RCC 7860 (cell line): ENCODE data around the gene ERH.
"Not testable (repeated sequence)": the region's sequence is repeated elsewhere in the genome, so short reads cannot be mapped to it uniquely, and the experiment has no call there.

ENCODE experiments used
- DNase-seq: peaks from one replicate; pipeline ENCODE4 v3.0.0-alpha.2; 2015; ENCODE audit warnings: low spot score
- FAIRE-seq: peaks from 2 replicates; lab custom pipeline; 2012; peaks lifted over from hg19 to GRCh38; lab: Jason Lieb, UNC

Gene ERH

DNA sequence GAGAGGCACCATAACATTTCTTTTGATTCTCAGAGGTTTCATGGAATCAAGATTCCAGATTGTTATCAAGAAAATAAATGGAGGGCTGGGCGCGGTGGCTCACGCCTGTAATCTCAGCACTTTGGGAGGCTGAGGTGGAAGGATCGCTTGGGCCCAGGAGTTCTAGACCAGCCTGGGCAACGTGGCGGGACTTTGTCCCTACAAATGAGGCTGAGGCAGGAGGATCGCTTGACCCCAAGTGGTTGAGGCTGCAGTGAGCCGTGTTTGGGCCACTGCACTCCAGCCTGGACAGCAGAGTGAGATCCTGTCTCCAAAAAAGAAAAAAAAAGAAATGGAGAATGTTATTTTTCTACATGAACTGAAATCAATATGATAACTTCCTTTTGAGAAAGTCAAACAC lies 1.7 kb upstream of the ERH start:
- FAIRE-seq (no peak), DNase-seq (no peak)

DNA sequence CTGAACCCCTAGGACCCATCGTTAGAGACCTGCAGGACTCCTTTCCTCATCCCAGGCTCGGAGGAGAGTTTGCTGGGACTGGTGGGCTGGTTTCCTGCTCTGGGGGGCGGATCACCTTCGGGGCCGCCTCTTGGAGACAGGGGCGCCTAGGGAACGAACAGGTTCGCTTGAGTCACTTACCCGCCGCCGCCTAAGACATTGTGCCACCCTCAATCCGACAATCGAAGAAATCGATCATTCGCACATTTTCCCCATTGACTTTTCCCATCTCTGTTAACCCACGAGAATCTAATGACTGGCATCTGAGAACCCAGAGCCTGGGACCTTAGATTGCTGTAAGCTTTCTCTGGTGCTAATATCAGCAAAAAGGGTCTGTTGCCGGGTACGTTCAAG lies 715 bp upstream of the ERH start:
- FAIRE-seq (no peak), DNase-seq (no peak)

DNA sequence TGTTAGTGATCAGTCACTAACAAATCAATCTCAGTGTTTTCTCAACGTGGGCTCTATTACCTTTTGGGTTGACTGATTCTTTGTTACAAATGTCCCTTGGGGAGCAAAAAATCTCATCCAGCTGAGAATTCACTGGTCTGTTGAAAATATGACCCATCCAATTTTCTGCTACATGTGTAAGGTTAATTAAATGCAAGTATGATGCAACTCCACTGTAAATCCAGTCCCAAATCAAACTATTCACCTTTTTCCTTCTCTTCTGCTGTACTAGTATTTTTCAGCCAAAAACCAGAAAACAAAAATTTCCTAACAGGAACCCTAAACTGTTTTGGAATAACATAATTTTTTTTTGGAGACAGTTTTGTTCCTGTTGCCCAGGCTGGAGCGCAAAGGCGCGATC lies 2.2 kb downstream of the ERH start:
- DNase-seq: no peak
- no peak for FAIRE-seq

DNA sequence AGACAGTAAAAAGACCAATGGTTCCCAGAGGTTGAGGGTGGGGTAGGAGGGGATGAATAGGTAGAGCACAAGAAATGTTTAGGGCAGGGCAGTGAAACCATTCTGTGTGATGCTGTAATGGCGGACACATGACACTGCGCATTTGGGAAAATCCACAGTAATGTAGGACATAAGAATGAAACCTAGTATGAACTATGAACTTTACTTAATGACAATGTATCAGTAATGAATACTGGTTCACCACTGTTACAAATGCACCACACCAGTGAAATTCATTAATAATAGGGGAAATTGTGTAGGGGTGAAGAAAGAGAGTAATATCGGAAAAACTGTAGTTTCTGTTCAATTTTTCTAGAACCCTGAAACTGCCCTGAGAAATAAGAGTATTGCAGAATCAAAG lies 5.6 kb downstream of the ERH start:
- no peak for FAIRE-seq

DNA sequence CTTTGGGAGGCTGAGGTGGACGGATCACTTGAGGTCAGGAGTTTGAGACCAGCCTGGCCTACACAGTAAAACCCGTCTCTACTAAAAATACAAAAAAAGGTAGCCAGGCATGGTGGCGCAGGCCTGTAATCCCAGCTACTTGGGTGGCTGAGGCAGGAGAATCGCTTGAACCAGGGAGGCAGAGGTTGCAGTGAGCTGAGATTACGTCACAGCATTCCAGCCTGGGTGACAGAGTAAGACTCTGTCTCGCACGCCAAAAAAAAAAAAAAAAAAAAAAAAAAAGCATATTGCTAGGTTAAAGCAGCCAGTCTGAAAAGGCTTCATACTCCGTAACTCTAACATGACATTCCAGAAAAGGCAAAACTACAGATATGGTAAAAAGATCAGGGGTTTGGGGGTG lies 6.7 kb downstream of the ERH start:
- not testable (repeated sequence) for FAIRE-seq, DNase-seq

More for the DNA sequence above, 5.6 kb downstream of the ERH start:
- DNase-seq: no peak

DNA sequence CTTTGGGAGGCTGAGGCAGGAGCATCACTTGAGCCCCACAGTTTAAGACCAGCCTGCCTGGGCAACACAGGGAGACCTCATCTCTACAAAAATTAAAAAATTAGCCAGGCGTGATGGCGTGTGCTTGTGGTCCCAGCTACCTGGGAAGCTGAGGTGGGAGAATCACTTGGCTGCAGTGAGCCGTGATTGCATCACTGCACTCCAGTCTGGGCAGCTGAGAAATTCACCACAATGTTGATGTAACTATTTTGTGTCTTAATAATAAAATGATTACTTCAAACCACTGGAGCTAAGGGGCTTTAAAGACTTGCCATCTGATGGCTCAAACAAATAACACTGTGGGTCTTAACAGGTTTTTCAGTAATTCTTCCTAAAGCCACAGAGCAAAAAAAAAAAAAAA lies 10.8 kb downstream of the ERH start:
- DNase-seq: no peak
- FAIRE-seq: no peak

DNA sequence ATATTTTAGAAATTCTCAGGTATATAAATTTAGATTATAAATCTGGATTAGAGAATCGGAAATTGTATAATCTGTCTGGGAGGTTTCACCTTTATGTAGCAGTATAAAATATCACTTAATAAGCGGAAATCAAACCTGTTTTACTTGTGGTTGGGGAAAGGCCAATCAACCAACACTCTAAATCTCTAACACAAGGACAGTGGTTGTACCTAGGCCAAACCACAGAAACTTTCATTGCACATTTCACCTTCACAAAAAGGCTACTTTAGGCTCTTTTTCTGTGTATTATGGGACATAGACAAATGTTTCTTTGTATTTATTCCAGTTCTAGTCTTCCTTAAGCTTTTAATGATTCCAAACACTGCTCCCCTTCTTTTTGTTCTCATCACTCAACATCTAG lies 19.8 kb downstream of the ERH start:
- DNase-seq (no peak), FAIRE-seq (no peak)

DNA sequence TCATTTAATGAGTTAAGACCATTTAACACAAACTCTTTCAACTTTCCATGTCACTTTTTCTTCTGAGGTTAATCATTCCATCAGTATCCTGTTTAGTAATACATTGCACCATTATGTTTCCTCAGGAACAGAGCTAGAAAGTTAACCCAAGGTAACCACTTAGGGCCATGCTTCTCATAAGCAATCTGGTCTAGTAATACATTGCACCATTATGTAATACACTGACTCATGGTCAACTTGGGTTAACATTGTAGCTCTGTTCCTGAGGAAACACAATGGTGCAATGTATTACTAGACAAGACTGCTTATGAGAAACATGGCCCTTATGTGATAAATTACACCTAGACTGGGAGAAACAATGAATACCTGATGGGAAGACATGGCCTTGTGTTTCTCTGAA lies 21.7 kb downstream of the ERH start:
- no peak for FAIRE-seq
- peak; percentile 23 for DNase-seq

DNA sequence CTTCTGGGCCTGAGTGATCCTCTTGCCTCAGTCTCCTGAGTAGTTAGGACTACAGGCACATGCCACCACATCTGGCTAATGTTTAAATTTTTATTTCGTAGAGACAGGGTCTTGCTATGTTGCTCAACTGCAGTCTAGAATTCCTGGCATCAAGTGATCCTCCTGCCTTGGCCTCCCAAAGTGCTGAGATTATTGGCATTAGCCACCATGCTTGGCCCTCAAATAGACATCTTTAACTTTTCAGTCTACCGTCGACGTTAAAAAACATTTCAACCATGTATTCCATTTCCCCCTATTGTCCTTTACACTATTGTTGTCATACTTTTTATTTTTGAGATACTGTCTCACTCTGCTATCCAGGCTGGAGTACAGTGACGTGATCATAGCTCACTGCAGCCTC lies 22.4 kb downstream of the ERH start:
- DNase-seq (no peak), FAIRE-seq (no peak)

DNA sequence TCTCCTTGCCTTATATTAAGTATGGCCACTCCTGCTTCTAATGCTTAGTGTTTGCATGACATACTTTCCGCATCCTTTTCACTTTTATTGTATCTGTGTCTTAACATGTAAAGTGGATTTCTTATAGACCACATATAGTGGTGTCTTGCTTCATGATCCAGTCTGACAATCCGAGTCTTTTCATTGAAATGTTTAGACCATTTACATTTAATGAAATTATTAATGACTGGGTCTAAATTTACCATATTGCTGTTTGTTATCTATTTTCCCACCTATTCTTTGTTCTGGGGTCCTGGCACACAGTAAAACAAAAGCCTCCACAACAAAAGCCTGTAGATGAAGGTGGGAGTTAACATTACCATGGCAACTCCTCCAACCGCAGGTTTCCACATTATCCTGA lies 22.9 kb downstream of the ERH start:
- FAIRE-seq (no peak), DNase-seq (no peak)

DNA sequence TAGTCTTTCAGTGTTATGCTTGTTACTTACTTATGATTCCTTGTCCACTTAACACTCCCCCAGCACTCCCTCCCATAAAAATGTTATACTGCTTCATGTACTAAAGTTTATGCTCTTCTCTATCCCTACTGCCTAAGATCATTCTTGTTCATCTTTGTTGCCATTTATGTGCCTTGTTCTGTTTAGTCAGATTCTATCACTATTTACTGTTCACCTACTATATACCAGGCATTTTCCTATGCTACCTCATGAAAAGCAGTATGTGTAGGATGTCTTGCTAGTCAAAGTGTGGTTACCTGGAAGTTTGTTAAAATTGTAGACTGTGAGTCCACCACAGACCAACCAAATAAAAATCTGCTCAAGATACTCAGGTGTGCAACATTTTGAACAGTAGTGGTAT lies 23.9 kb downstream of the ERH start:
- no peak for DNase-seq
- FAIRE-seq: no peak

DNA sequence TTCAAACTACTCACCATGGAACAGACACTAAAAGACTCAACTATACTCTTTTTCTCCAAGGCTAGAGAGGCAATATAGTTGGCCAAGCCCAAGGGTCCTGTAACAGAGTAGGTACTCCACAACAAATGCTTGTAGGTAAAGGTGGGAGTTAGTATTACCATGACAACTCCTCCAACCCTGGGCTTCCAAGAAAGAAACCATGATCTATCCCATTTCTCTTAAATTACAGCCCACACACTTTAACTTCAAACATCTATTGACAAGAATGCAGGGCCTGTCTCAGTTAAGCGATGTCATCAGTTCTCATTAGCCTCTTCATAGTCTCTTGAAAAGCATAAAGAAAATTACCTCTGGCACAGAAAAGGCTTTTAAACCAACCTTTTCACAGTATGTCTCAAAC lies 25.0 kb downstream of the ERH start:
- FAIRE-seq (no peak), DNase-seq (no peak)

DNA sequence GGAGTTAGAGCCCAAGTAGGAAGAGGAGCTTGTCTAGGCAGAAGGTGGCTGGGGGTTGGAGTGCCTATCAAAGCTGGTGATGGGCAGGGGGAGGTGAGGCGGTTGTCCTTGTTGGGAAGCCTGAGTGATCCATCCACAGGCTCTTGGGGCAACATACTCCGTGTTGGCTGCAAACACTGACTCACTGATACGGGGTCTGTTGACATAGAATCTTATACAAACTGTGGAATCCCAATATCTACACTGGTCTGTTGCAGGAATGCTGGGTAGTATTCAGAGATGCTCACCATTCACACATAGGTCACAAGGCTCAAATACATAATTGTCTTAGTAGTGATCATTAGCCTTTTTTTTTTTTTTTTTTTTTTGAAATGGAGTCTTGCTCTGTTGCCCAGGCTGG lies 26.0 kb downstream of the ERH start:
- no peak for DNase-seq
- no peak for FAIRE-seq

DNA sequence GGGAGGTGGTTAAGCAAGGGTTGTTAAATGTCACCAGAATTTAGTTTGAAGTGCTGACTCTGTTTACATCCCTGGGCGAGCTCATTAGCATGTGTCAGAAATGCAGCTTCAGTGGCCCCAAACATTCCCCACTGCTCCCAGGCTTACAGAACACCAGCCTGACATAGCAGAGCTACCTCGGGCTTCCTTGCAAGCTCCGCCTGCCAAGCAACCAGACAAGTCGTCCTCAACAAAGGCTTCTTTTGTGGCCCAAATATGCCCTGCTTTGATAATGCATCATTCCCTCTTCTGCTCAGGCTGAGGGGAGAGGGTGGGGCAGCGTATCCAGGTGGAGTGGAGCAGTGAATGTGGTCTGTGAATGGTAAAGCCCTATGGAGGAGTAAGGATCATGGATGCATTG lies 28.0 kb downstream of the ERH start:
- FAIRE-seq (no peak), DNase-seq (no peak)

DNA sequence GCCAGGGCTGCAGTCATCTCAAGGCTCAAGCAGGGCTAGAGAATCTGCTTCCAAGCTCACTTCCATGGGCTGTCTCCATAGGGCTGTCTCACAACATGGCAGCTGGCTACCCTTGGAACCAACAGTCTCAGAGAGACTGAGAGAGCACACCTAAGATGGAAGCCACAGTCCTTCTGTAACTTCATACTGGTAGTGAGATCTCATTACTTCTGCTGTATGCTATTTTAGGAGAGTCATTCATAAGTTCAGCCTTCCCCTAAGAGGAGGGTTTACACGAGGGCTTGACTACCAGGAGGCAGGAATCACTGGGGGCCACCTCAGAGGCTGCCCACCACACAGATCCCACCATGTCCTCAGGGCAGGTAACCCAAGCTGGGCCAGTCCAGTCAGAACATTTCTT lies 29.7 kb downstream of the ERH start:
- FAIRE-seq (no peak), DNase-seq (no peak)

DNA sequence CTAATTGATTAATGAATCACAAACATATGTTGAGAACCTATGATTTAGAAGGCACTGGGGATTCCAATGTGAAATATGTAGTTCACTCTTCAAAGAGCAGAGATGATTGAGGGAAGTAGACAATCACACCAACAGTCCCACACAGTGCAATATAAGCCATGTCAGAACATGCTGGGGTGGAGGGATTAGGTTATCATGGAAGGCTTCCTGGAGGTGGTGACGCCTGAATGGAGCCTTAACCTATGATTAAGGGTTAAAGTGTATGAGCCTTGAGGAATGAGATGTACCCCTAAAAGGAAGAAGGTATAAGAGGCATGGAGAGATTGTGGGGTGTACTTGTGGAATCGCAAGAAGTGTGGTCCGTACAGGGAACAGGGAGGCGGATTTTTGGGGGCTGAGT lies 31.3 kb downstream of the ERH start:
- DNase-seq (no peak), FAIRE-seq (no peak)

DNA sequence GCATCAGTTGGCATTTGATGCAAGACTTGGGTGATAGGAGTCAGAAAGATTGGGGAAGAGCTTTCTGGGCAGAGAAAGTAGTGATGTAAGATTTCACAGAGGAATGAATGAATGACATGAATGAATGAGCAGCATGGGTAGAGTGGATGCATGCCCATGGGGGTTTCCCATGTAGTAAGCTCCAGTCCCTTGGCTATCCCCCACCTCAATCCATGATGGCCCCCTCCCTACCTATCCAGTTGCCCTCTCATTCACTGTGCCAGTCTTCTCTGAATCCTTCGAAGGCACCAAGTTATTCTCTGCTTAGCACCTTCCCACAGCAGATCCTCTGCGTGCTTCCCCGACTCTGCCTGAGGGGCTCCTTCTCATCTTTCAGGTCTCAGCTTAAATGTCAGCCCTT lies 32.0 kb downstream of the ERH start:
- DNase-seq: no peak
- FAIRE-seq: no peak

DNA sequence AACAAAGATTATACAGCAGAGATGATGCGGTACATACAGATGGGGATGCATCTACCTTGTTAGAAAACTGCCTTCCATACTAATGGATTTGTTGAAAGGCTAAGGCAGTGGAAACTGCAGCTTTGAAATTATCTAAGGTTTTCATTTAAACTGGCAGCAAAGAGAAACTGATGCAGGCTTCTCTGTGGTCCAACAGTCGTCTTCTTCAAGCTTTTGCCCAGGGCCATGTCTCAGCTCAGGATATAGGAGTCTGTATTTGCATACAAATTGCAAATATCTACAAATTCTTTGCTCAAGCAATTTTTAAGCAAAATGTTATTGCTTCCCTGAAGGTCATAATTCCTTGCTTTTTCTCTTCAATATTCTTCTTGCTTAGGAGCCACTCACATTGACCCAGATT lies 33.7 kb downstream of the ERH start:
- DNase-seq (no peak), FAIRE-seq (no peak)

DNA sequence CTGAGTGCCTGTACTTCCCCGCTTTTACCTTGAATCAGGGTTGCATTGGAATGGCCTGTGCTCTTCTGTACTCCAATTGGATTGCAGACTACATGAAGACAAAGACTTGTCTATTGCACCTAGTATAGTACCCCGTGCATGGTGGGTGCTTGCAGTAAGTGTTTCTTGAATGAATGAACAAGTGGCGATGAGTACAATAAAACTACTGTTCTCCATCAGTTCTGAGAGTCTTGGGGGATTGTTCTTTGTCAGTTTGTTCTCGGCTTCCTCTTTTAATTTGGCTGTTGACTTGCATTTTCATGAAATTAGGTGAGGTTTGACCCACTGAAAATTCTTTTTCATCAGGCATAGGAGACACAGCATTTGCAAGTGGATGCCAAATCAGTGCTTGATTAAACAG lies 34.1 kb downstream of the ERH start:
- FAIRE-seq: no peak
- DNase-seq: no peak

DNA sequence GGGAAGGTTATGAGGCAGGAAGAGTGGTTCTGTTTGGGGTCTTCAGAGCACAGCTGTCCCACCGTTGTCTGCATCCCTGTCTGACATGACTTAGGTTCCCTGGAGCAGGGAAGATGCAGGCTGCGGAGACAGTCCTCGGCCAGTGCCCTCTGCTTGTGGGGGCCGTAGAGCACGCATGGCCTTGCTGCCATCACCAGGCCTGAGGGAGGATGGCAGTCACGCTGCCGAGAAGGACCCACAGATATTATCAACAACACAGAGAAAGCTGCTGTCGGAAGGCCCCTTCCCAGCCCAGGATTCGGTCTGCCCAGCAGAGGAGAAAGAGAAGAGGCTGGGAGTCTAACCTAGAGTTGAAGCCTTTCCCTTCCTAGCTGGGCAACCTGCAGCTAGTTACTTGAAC lies 35.0 kb downstream of the ERH start:
- FAIRE-seq: no peak
- DNase-seq: no peak

DNA sequence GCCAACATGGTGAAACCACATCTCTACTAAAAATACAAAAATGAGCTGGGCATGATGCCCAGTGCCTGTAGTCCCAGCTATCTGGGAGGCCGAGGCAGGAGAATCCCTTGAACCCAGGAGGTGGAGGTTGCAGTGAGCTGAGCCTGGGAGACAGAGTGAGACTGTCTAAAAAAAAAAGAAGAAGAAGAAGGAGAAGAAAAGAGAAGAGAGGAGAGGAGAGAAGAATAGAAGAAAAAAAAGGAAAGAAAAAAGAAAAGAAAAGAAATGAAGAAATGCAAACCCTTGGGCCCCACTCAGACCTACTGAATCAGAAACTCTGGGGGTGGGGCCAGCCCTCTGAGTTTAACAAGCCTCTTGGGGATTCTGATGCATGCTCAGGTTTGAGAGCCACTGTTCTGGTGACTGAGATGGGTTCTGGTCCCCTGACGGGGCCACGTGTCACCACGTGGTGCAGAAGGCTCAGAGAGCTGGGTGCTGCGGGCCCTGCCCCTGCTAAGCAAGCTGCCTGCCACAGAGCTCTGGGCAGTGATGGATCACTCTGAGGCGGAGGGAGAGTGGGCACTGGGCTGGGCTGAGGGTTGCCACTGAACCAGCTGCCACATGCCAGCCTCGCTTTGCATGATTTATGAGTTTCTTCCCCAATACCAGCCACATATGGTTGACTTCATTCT lies 37.5 kb downstream of the ERH start:
- DNase-seq: no peak
- no peak for FAIRE-seq

DNA sequence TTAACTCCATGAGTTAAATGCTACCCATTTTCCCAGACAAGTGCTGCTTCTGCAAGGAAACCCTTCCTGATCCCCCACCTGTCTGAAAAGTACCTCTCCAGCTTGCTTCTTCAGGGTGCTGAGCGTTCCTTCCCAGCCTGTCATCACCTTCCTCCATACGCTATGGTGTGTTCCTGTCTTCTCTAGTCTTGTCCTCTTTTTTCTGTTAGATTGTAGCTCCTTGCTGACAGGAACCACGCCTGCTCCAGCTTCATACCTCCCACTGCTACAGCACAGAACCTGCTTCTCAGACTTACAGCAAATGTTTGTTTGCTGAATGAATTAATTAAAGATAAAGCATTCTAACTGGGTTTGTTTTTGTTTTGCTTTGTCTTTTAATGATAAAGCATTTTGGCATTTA lies 39.1 kb downstream of the ERH start:
- no peak for DNase-seq
- FAIRE-seq: no peak

DNA sequence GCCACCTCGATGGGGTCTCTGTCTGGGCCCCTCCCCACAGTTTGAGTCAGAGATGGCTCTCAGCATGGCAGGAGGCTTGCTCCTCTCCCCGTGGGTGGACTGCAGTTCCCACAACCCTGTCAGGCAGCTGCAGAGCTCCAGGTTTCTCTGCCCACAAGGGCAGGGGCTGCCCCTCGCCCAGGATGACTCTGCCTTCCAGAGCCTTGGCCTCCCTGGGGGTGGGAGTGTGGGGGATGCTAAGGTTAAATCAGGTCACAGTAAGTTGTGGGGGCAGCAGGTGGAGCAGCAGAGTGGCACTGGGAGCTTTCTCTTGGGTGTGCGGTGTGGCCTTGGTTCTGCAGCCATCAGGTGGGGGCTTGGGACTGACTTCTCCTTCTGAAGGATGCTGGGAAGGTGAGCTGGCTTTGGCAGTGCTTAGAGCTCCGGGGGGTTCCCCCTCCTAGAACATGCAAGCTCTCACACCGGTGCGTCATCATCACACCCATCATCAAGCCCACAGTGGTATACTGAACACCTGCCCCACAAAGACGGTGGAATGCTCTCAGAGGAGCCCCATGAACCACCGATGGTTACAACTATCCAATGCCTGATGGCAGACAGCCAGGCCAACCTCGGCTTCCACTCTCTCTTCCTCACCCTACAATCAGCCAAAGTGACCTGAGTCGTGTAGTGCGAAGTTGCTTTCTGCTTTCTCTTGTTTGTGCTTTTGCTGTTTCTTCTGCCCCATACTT lies 39.7 kb downstream of the ERH start:
- FAIRE-seq (no peak), DNase-seq (no peak)
